CD4-positive, alpha-beta T cell treated with Interleukin-15 for 4 hours (primary cell): ENCODE measurements around the gene SP110.
"Not testable (repeated sequence)": the region's sequence is repeated elsewhere in the genome, so short reads cannot be mapped to it uniquely, and the experiment has no call there.

Source experiments
- DNase-seq: peaks from one replicate; pipeline ENCODE4 v3.0.0-alpha.2; 2020; ENCODE audit warnings: low spot score

SP110 gene

DNA sequence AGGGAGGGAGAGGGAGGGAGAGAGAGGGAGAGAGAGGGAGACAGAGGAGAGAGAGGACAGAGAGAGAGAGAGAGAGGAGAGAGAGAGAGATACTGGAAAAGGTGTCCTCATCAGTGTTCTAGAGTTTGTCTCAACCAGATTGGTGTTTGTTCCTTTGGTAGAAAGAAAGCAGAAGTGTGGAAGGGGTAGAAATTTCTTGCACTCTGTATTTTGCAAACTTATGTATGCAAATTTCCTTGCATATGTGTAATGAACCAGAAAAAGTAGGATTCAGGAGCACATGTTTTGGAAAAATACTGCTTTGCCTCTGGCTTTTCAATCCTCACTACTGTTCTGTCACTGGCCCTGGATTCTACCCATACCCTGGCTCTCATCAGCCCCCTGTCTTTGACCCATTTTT, 4.7 kb upstream of the SP110 start:
- no peak for DNase-seq

DNA sequence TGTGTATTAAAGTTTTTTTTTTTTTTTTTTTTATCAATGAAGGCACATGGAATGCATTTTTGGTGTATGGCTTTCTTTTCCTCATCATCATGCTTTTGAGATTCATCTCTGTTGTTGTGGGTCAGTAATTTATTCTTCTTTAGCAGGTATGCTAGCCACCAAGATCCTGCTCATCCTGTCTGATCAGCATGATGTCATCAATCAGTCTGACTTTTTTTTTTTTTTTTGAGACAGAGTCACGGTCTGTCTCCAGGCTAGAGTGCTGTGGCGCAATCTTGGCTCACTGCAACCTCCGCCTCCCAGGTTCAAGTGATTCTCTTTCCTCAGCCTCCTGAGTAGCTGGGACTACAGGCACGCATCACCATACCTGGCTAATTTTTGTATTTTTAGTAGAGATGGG, 3.0 kb upstream of the SP110 start:
- DNase-seq, result not testable (repeated sequence)

DNA sequence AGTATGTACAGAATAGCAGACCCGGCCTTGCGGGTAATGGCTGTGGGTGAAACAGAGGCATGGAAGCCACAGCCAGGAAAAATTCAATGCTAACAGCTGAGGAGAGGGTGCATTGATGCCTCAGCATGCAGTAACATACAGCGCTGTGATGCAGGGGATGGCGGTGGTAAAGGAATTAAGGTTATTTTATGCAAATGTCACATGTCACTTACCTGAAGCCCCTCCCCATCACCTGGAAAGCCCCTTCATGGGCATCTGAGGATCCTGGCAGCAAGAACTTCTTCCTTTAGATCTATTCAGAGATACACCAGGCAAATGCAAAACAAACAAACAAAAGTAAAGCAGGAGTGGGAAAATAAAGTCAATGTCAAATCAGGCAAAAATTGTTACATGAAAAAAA, 1.7 kb upstream of the SP110 start:
- DNase-seq, result no peak

DNA sequence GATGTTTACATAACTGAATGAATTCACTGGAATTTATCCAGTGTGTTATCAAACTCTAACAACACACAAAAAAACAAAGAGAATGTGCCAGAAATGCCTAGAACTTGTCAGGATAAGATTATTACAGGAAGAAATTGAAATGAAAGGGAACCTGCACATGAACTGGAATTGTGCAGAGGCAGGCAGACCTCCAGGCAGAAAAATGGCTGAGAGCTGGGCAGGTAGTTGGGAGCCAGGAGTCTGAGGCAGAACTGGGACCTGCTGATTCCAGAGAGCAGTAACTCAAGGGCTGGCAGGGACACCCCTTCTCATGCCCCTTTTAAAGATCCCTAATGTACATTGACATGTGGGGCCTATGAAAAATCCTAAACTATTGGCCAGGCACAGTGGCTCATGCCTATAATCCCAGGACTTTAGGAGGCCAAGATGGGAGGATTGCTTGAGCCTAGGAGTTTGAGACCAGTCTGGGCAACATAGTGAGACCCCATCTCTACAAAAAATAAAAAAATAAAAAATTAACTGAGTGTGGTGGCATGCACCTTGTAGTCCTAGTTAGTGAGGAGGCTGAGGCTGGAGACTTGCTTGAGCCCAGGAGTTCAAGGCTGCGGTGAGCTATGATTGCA, 674 bp upstream of the SP110 start:
- no peak for DNase-seq

DNA sequence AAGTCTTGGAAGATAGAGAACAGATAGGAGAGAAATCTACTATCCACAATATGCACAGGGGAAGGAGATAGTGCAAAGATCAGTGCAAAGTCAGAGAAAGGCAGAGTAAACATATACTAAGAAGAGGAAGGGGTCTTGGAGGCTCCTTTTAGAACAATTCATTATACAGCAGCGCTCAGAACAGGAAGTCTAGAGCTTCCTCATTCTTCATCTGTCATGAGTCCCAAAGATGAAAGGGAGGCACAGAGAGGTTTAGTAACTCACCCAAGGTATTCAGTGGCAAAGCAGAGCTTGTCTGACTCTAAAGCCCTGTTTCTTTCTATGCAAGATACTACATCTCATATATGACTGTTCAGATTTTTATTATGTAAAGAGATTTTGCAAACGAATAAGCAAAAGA, 1.4 kb downstream of the SP110 start:
- peak; percentile 36 for DNase-seq

DNA sequence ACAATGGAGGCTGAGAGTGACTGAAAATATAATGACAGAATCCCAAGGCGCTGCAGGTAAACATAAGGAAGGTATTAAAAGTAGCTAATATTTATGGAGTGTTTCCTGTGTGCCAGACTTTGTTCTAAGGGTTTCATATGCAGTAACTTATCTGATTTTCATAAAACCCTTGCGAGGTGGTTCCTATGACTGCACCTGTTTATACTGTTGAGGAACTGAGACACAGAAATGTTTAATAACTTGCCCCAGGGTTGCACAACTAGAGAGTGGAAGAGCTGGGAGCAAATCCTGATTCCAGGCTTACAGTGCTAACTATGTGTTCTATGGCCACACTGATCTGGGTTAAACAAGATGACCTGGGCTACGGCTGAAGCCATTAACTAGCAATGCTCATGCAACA, 2.4 kb downstream of the SP110 start:
- no peak for DNase-seq

DNA sequence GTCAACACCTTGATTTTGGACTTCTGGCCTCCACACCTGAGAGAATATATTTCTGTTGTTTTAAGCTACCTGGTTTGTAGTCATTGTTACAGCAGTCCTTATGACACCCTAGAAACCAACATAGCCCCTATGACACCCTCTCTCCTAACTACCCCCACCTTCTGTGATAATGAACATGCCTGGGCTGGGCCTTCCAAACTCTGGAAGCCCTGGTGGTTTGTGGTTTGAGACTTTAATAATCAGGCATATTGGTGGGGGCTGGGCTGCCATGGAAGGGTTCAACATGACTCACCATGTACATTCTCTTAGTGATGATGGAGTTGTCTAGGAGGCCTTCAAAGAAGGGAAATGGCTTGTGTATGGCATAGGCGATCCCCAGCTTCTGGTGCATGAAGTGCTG, 3.3 kb downstream of the SP110 start:
- DNase-seq, result no peak

DNA sequence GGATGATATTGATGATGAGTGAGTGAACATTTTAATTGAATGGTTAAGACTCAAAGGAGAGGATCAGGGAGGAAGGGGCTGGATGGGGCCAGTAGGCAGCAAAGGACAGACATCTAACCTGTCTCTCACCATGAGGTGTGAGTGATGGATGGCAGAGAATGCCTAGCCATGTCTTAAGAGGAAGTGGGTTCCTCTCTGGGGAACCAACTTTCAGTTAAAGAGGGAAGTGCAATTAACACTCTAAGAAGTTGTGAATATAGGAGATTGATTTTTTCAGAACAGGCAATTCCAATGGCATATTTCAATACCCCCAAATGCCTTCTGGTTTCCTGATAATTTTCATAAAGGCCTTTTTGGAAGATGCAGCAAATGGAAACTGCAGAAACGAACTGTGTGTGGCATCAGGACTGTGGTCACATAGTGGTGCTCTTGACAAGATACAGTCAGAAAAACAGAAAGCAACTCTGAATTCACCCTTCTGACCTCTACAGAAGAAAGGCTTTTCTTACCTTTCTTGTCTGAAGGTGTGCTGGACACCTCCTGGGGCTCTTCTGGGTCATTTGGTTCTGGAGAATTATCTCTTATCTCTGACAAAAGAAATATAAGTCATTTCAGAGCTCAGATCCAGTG, 10.2 kb downstream of the SP110 start:
- no peak for DNase-seq

DNA sequence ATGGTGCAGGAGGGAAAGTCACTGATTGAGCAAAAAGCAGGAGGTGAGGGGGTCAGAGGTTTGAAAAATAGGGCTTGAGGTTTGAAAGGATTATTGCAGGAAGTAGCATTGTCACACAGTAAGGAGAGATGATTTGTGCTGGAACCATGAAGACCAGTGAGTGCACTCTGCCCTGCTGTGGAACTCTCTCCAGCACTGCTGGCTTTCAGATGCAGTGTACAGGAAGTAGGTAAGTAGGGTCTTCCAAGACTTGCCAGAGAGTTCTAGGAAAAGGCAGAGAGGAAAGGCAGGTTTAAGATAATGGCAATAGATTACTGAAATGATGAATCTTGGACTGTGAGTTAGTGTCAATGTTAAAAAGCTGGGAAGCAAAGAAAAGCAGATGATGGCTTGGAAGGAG, 11.2 kb downstream of the SP110 start:
- no peak for DNase-seq

DNA sequence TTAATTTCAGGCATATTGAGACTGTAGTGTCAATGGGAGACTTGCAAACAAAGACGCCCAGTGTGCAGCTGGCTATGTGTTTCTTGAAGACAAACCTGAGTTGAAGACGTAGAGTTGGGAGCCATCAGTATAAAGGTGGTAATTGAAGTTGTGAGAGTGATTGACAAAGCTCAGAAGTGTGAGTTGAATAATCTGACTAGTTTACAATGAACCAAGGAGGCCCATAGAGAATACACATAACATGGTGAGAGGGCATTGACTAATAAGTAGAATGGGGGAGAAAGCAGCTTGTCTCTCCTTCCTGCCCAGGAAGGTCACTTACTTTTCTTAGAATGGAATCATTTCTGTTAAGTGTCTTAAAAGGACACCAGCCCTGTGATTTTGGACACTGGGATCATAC, 14.1 kb downstream of the SP110 start:
- no peak for DNase-seq

DNA sequence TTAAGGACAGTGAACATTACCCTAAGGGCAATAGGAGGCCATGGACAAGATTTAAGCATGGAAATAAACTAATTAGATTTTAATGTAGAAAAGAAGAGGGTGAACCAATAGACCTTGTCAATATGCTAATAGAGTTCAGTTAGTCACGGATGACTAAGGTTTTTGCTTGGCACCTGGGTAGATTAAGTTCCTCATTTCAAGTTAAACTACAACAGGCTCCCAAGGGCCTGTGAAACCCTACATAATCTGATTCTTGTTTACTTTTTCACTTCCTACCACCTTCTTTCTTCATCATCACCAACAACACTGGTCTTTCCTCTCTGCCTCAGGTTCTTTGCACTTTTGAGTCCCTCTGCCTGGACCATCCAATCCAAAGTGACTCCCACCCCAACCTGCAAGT, 14.8 kb downstream of the SP110 start:
- DNase-seq, result no peak

DNA sequence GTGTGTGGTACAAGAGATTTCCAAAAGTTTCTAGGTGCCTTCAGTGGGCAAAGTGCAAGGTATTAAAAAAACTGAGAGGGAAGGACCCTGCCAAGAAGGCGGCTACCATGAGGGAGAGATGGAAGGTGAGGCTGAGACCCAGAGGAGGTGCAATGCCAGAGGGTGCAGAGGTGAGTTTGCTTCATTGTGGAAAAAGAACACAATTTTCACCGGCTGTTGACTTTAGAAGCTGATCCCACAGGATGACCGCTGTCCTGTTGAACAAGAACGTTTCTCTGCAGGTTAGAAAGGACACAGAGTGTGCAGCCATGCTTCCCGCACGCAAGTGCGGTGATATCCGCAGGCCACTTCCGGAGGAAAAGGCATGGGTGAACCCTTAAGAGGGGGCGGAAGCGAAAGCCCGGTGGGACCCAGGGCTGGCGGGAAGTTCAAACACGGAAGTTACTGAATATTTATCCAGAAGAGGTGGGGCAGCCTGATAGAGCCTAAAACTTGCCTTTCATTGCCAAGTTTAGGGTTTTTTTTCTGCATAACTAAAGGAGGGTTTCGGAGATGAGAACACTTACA, 16.6 kb downstream of the SP110 start:
- DNase-seq, result no peak

DNA sequence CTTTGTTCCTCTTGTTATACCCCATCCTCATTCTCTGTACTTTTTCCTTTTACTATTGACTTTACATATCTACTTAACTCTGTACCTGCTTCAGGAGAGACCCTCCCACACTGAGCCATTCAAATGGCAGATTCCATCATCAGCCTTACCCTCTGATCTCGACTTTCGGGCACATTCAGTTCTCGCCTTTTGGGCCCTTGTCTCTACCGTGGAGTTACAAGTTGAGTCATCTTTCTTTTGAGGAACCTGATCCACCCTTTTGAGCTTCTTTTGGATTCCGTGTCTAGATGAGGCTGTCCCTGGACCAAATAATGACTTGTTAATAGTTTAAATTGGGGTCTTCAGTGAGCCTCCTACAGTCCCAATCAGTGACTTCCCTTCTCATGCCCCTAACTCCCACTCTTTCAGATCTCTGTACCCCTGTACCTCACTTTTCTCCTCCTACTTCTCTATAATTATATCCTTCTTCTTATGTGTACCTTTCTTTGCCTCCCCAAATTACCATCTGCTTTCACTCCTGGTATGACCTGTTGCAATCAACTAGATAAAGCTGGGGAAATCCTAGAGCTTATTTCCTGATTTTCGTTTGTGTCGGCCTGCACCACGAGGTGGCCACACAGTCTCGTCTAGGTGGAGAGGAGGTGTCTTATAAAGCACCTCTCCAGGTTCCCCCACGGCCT, 17.2 kb downstream of the SP110 start:
- peak; percentile 16 for DNase-seq

DNA sequence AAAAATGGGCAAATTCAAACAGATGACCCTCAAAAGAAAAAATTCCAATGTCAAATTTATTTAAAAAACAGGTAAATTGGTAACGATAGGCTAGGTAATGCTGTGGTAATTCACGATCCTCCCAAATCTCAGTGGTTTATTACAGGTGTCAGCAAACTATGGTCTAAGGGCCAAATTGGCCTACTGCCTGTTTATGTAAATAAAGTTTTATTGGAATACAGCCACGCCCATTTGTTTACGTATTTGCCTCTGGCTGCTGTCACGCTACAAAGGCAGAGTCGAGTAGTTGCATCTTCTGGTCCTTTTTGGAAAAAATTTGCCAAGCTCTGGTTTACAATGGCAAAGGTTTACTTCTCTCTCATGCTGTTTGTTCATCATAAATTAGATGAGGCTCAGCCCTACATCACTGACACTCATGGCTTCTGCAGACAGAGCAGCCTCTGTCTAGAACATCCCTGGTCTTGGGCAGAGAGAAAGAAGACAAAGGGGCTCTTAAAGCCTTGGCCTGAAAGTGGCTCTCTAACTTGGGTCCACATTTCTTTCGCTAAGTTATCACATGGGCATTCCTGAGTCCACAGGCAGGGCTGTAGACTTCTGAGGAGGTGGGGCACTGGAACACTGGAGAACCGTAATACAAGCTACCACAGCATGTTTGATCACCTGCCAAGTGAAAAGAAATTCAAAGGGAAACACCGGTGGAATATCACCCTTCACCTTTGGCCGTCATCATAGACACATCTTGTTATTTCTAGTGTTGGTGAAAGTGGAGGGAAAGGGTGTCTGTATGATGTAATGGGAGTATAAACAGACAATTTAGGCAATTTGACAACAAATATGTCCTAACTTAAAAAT, 34.8 kb downstream of the SP110 start:
- no peak for DNase-seq

DNA sequence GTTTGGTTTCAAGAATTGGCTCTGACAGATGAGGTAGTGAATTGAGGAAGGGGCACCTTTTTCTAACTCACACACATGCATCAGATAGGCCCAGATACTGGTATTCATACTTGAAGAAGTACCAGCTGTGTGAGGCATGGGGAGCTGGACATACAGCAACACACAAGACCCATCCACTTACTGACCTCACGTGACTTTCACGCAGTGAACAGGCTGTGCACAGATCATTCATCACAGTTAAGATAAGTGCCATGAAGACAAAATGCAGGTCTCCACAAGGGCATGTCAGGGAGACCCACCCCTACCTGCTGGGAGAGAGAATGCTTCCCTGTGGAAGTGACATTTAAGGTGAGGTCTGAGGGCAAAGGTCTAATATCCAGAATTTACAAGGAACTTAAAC, 38.6 kb downstream of the SP110 start:
- DNase-seq, result no peak

DNA sequence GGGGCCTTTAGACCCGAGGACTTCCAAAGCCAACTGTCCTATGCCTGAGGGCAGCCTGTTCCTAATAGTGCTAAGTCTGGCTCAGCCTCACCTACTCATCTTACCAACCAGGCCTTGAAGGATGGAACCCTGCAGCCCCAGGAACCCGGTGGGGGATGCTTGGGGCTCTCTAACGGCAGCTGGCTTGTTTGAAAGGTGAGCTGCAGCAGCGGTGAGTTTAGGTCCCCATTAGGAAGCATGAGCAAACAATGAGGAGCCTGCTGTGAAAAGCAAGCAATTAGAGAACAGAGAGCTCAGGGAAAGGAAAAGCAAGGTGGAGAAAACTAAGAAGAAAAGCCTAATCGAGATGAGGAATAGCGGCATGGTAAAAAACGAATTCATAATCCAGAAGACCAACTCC, 39.9 kb downstream of the SP110 start:
- no peak for DNase-seq

DNA sequence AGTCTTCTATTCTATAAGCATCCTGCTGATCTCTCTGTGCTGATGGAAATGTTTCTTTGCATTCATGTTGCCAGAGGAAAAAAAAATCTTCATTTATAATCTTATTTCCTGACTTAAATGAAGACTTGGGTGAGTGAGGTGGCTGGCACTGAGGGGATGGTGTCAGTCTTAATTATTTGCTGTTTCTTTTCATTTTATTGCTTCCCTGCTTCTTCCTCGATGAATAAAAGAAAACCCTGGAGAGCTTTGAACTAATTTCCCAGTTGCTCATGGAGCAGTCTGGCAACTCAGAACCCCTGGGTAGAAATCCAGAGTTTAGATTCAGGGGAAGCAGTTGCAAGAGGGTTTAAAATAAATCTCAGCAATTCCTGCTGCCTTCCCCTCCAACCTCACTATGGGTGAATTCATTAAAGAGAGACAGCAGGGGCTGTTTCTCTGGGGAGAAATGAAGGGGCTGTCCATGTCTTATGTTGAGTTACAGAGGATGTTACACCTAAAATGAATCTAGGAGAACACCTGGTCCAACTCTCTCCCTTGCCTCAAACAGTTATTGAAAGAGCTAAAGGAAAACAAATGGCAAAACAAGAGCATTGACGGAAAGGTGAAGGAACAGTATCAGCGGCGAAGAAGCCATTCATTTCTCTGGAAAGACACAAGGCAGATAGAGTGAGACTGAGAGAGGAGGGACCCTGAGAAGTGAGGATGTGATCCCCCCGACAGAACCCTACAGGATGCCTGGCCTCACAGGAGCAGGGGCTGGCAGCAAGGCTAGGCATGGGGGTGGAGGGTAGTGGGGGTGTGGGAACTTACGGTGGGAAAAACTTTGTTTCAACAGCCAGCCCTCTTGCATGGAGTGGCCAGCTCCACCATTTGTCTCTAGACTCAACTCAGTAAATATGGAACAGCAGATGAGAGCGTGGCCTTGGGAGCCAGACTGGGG, 41.0 kb downstream of the SP110 start:
- DNase-seq, result no peak

DNA sequence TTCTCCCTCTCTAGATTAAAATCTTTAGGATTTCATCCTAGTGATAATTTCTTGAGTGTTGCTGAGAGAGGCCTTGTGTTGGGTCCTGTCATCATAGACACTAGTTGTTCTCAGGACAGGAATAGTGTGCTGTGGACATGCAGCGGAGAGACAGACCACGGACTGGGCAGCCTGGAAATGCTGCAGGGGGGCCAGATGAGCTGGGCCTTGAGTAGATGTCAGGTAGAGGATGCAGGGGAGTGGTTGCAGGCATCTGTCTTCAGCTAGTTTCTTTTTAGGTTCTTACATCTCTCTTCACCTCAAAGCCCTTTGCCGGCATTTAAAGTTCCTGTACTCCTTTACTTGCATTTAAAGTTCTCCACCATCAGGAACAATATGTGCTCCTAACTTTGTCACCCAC, 42.8 kb downstream of the SP110 start:
- no peak for DNase-seq

DNA sequence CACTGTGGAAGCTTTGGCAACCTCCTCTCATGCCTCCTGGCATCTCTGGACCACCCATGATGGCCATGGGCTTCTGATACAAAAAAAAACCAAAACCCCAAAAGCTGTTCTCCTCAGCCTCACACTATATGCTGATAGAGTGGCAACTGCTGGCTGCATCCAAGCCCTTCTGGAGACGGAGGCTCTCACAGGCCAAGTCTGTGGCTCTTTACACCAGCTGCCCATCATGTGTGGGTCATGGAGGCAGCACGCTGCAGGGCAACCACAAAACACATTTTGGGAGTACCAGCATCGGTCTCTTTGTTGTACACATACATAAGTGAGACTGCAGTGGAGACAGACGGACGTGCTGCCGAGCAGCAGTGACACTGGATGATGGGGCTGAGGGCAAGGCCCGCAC, 45.3 kb downstream of the SP110 start:
- no peak for DNase-seq

DNA sequence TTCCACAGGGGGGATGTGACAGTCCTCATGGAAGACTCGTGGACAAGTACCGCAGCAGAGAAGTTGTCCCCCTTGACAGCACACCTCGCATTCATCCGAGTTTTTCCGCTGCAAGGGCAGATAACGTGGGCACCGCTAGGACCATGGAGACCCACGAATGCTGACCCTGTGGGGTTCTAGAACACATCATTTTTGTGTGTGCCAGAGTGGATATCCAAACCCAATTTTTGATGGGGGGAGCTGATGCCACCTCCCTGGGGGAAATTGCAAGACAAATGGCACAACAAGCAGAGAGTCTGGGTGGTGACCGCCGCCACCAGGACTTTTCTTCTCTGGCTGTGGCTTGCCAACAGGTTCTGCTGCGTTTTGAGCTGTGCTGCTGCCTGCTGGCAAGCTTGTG, 46.9 kb downstream of the SP110 start:
- no peak for DNase-seq

DNA sequence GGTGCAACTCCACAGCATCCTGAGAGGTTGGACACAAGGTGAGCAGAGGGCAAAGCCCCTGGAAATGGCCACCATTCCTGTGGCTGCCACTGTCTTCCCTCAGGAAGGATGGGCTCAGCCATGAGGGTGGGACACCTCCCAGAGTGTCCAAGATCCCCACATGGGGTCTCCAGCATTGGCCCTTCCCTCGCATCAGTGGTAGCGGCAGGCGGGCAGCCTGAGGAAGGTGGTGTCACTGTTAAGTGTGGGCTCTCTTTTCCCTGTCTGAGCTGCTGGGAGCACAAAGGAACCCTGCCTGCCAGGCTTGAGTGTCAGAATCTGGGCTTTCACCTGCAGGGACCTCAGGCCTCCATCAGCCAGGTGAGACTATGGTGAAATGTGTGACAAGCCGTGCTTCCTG, 47.6 kb downstream of the SP110 start:
- DNase-seq, result no peak
